ENCODE results near the gene PRPF4. TPM values are rescaled to one million over a fixed set of nuclear protein-coding genes. Genes with fewer than 3 reads are reported as not detected.

PRPF4 gene
- total RNA-seq, 1 experiment from 2014 or later: 38.6 TPM

DNA sequence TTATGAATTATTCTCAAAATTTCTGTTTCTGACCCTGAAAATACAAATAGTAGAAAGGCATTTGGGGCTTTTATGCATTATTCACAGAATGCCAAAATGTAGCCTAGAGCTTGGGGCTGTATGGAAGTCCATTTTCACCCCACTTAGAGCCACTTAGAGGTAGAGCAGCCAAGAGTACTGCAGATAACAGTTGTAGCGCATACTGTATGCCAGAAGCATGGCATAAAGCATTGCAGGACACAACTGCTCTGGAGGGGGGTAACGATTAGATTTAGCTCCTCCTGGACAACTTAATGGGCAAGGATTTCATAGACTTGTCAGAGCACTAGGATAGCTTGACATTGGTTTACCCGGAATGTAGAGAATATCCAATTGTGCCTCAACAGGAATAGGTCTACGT, 38.4 kb upstream of the PRPF4 start:
- no peak overlapping the region for H3K4me3 ChIP-seq (ENCODE audit: low read depth, low read length)
- no peak overlapping the region for H3K4me3 Mint-ChIP-seq (ENCODE audit: unreplicated experiment)
- BruUV-seq (replicated peaks): no TSS peak
- no peaks in the 10 kb centered on the region for H3K9me3 Mint-ChIP-seq (ENCODE audit: unreplicated experiment)
- no peaks in the 10 kb centered on the region for H3K27me3 ChIP-seq (replicated peaks; ENCODE audit: control insufficient read depth, insufficient read depth, low read length)
- TF ChIP-seq, protein P1, sequence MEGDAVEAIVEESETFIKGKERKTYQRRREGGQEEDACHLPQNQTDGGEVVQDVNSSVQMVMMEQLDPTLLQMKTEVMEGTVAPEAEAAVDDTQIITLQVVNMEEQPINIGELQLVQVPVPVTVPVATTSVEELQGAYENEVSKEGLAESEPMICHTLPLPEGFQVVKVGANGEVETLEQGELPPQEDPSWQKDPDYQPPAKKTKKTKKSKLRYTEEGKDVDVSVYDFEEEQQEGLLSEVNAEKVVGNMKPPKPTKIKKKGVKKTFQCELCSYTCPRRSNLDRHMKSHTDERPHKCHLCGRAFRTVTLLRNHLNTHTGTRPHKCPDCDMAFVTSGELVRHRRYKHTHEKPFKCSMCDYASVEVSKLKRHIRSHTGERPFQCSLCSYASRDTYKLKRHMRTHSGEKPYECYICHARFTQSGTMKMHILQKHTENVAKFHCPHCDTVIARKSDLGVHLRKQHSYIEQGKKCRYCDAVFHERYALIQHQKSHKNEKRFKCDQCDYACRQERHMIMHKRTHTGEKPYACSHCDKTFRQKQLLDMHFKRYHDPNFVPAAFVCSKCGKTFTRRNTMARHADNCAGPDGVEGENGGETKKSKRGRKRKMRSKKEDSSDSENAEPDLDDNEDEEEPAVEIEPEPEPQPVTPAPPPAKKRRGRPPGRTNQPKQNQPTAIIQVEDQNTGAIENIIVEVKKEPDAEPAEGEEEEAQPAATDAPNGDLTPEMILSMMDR (IDR thresholded peaks at IDR 0.05; ENCODE audit: insufficient read depth in 1 of 2, low read depth in 1 of 2, low read length in 1 of 2, severe bottlenecking in 1 of 2, unreplicated experiment in 1 of 2): no peak
- no peaks in the 10 kb centered on the region for H3K27me3 Mint-ChIP-seq (ENCODE audit: insufficient read depth, unreplicated experiment)
- no peak overlapping the region for H3K27ac Mint-ChIP-seq (ENCODE audit: unreplicated experiment)
- POLR2A ChIA-PET: no interaction called here
- no peaks in the 10 kb centered on the region for H3K9me3 ChIP-seq
- CTCF ChIA-PET: no interaction called here
- no peaks in the 10 kb centered on the region for H3K4me1 ChIP-seq
- H3K36me3 Mint-ChIP-seq (ENCODE audit: insufficient read depth, unreplicated experiment): no peaks in the 10 kb centered on the region
- H3K36me3 ChIP-seq (ENCODE audit: control insufficient read depth, insufficient read depth, low read length): no peaks in the 10 kb centered on the region
- intact Hi-C loops (cut with micrococcal nuclease; ENCODE audit: unreplicated experiment): no loop called here
- DNase-seq: no peak
- no peaks in the 10 kb centered on the region for H3K4me1 Mint-ChIP-seq (ENCODE audit: low read depth, unreplicated experiment)

DNA sequence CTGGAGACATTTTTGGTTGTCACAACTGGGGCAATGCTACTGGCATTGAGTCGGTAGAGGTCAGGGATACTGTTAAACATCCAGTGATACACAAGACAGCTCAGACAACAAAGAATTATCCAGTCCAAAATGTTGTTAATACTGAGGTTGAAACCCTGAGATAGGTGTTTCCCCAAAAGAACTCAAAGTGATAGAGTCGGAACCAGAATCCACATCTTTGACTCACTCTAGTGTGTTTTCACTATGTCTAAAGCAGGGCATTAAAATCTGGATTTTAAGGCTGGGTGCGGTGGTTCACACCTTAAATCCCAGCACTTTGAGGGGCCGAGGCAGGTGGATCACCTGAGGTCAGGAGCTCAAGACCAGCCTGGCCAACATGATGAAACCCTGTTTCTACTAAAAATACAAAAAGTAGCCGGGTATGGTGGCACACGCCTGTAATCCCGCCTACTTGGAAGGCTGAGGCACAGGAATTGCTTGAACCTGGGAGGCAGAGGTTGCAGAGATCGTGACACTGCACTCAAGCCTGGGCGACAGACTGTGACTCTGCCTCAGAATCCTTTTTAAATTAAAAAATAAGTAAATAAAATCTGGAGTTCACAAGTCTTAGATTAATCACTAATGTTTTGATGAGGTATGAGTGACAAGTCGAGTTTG, 37.1 kb upstream of the PRPF4 start:
- no TSS peak for BruUV-seq (replicated peaks)
- POLR2A ChIA-PET: no interaction called here

DNA sequence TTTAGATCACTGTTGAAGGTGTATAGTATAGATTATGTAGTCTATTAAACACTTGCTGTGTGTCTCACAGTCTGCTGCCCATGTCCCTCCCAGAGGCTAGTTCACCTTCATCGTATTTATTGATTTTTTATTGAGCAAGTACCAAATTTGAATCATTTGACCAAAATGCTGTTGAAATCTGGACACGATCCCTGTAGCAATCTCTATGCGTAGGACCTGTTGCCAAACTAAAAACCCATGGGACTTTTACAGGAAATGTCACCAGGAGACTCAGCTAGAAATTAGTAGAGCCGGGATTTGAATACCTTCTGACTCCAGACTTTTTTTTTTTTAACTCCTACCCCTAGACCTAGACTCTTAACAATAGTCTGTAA, 36.6 kb upstream of the PRPF4 start:
- CTCF ChIA-PET: no interaction called here
- no peaks in the 10 kb centered on the region for H3K4me1 Mint-ChIP-seq (ENCODE audit: low read depth, unreplicated experiment)
- TF ChIP-seq, protein P1 (IDR thresholded peaks at IDR 0.05; ENCODE audit: insufficient read depth in 1 of 2, low read depth in 1 of 2, low read length in 1 of 2, severe bottlenecking in 1 of 2, unreplicated experiment in 1 of 2): no peak
- BruUV-seq (replicated peaks): no TSS peak
- H3K36me3 Mint-ChIP-seq (ENCODE audit: insufficient read depth, unreplicated experiment): no peaks in the 10 kb centered on the region
- Histone ChIP-seq H3K27me3 (replicated peaks; ENCODE audit: control insufficient read depth, insufficient read depth, low read length) (no peaks in the 10 kb centered on the region), H3K4me1 (no peaks in the 10 kb centered on the region), H3K9me3 (no peaks in the 10 kb centered on the region), H3K4me3 (ENCODE audit: low read depth, low read length) (no peak overlapping the region), H3K36me3 (ENCODE audit: control insufficient read depth, insufficient read depth, low read length) (no peaks in the 10 kb centered on the region)
- DNase-seq: no peak
- POLR2A ChIA-PET: no interaction called here
- H3K27me3 Mint-ChIP-seq (ENCODE audit: insufficient read depth, unreplicated experiment): no peaks in the 10 kb centered on the region
- no peak overlapping the region for H3K4me3 Mint-ChIP-seq (ENCODE audit: unreplicated experiment)
- H3K9me3 Mint-ChIP-seq (ENCODE audit: unreplicated experiment): no peaks in the 10 kb centered on the region
- intact Hi-C loops (cut with micrococcal nuclease; ENCODE audit: unreplicated experiment): no loop called here
- no peak overlapping the region for H3K27ac Mint-ChIP-seq (ENCODE audit: unreplicated experiment)

More for the DNA sequence above, 37.1 kb upstream of the PRPF4 start:
- Mint-ChIP-seq H3K36me3 (ENCODE audit: insufficient read depth, unreplicated experiment) (no peaks in the 10 kb centered on the region), H3K9me3 (ENCODE audit: unreplicated experiment) (no peaks in the 10 kb centered on the region), H3K27me3 (ENCODE audit: insufficient read depth, unreplicated experiment) (no peaks in the 10 kb centered on the region), H3K27ac (ENCODE audit: unreplicated experiment) (no peak overlapping the region), H3K4me1 (ENCODE audit: low read depth, unreplicated experiment) (no peaks in the 10 kb centered on the region), H3K4me3 (ENCODE audit: unreplicated experiment) (no peak overlapping the region)
- Histone ChIP-seq H3K27me3 (replicated peaks; ENCODE audit: control insufficient read depth, insufficient read depth, low read length) (no peaks in the 10 kb centered on the region), H3K9me3 (no peaks in the 10 kb centered on the region), H3K4me1 (no peaks in the 10 kb centered on the region), H3K4me3 (ENCODE audit: low read depth, low read length) (no peak overlapping the region), H3K36me3 (ENCODE audit: control insufficient read depth, insufficient read depth, low read length) (no peaks in the 10 kb centered on the region)
- intact Hi-C loops (cut with micrococcal nuclease; ENCODE audit: unreplicated experiment): no loop called here
- no peak for DNase-seq
- TF ChIP-seq, protein P1 (IDR thresholded peaks at IDR 0.05; ENCODE audit: insufficient read depth in 1 of 2, low read depth in 1 of 2, low read length in 1 of 2, severe bottlenecking in 1 of 2, unreplicated experiment in 1 of 2): no peak
- CTCF ChIA-PET: no interaction called here

Measured in Caco-2 (cell line).